Measurements from ENCODE around the gene RTF2.

RTF2 gene

DNA sequence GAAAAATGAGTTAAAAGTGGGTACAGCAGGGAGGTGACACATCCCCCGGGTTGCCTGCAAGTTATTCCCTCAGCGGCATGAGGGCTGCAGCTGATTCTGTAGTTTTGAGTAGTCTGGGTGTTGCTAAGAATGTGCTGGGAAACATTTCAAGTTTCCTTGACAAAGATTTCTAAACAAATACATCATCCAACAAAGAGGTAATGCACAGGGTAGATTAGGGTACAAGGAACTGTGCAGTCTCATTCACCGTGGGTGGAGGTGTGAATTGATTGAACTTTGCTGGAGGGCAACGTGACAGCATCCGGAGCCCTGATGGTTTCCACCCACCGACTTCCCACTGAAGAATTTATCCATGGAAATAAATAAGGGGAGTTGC lies 34.6 kb upstream of the RTF2 start:
- Histone ChIP-seq H3K27ac (no peak overlapping the region), H3K4me3 (no peak overlapping the region)
- TF ChIP-seq, protein P1, sequence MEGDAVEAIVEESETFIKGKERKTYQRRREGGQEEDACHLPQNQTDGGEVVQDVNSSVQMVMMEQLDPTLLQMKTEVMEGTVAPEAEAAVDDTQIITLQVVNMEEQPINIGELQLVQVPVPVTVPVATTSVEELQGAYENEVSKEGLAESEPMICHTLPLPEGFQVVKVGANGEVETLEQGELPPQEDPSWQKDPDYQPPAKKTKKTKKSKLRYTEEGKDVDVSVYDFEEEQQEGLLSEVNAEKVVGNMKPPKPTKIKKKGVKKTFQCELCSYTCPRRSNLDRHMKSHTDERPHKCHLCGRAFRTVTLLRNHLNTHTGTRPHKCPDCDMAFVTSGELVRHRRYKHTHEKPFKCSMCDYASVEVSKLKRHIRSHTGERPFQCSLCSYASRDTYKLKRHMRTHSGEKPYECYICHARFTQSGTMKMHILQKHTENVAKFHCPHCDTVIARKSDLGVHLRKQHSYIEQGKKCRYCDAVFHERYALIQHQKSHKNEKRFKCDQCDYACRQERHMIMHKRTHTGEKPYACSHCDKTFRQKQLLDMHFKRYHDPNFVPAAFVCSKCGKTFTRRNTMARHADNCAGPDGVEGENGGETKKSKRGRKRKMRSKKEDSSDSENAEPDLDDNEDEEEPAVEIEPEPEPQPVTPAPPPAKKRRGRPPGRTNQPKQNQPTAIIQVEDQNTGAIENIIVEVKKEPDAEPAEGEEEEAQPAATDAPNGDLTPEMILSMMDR (IDR thresholded peaks at IDR 0.05), result no peak
- DNase-seq (ENCODE audit: low spot score), result no peak

DNA sequence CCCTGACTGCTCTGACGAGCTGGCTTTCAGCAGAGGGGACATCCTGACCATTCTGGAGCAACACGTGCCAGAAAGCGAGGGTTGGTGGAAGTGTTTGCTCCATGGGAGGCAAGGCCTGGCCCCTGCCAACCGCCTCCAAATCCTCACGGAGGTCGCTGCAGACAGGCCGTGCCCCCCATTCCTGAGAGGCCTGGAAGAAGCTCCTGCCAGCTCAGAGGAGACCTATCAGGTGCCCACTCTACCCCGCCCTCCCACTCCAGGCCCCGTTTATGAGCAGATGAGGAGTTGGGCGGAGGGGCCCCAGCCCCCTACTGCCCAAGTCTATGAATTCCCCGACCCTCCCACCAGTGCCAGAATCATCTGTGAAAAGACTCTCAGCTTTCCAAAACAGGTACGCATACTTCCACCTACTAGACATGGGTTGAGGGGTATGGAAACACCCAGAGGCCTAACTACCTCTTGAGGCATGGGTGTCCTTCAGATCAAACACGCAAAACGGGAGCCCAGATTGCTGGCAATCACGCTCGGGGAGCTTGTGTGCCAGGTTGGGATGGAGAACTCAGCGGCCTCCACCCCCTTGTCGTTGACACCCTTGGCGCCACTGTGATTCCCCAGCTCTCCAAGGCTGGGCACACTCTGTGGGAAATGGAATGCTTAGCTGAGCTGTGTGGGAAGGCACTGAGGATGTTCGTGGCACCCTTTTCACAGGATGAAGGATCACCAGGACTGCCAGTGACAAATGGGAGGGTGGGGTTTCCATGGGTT lies 31.0 kb upstream of the RTF2 start:
- H3K27ac ChIP-seq, result no peak overlapping the region
- no peak overlapping the region for H3K4me3 ChIP-seq
- TF ChIP-seq, protein P1 (IDR thresholded peaks at IDR 0.05), result no peak
- DNase-seq (ENCODE audit: low spot score), result no peak

DNA sequence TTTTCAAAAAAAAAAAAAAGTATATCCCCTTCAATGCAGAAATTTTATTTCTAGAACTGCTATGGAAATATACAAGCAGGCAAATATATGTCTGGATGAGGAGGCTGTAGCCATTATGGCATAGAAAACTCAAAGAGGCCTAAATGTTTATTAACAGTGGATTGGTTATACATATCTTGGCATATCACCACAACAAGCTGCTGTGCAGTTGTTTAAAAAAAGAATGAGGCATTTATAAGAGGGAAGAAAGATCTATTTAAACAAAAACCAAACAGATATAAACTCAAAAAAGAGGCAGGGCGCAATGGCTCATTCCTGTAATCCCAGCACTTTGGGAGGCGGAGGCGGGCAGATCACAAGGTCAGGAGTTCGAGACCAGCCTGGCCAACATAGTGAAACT lies 30.1 kb upstream of the RTF2 start:
- TF ChIP-seq, protein P1 (IDR thresholded peaks at IDR 0.05), result no peak
- Histone ChIP-seq H3K27ac (no peak overlapping the region), H3K4me3 (no peak overlapping the region)
- DNase-seq (ENCODE audit: low spot score), result no peak

DNA sequence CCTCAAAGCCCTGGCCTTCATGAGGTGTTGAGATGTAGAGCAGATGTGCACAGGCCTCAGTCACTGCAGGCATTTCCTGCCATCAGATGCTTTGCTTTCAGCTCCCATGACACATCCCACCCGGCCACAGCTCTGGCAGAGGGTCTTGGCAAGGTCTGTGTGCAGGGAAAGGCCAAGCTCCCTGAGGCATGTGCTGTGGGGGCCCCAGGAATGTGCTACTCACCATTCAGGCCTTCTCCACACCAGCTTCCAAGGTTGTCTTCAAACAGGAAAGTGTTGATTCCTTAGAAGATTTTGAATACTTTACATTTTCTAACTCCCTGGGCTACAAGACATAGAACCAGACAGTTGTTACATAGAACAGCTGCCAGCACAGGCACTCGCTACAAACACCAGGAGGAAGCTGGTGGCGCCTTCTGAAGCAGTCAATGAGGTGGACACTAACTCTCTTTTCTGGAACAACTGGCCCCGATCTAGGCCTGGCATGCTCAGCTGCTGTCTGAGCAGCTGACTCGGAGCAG lies 28.6 kb upstream of the RTF2 start:
- no peak overlapping the region for H3K4me3 ChIP-seq
- H3K27ac ChIP-seq, result no peak overlapping the region
- no peak for DNase-seq (ENCODE audit: low spot score)
- TF ChIP-seq, protein P1 (IDR thresholded peaks at IDR 0.05), result no peak

DNA sequence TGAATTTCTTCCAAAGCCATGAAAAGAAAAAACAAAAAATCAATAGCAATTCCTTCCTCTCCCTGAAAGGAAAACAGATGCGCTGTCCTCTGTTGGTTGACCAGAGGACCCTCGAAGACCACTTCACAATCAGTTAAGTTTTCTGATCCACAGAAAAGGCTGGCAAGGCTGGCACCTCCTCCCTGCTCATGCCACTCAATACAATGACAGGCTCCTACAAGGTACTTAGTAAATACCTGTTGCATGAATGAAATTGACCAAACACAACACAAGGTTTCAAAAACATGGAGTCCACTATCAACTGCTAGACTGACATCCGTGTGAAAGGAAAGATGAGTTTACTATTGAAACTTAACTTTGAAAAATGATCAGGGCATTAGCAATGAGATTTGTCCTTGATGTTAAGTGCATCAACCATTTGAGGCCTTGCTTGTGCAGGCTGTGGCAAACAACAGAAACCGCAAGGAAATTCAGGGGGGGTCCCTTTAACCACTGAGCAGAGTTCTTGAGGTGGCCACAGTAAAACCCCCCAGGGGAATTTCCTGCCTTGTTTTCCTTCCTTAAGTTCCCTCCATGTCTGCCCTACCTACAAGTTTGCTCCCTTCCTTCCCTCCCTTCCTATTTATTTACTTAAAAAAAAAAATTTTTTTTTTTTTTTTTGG lies 27.9 kb upstream of the RTF2 start:
- TF ChIP-seq, protein P1 (IDR thresholded peaks at IDR 0.05), result no peak
- Histone ChIP-seq H3K4me3 (no peak overlapping the region), H3K27ac (no peak overlapping the region)
- DNase-seq (ENCODE audit: low spot score), result no peak

DNA sequence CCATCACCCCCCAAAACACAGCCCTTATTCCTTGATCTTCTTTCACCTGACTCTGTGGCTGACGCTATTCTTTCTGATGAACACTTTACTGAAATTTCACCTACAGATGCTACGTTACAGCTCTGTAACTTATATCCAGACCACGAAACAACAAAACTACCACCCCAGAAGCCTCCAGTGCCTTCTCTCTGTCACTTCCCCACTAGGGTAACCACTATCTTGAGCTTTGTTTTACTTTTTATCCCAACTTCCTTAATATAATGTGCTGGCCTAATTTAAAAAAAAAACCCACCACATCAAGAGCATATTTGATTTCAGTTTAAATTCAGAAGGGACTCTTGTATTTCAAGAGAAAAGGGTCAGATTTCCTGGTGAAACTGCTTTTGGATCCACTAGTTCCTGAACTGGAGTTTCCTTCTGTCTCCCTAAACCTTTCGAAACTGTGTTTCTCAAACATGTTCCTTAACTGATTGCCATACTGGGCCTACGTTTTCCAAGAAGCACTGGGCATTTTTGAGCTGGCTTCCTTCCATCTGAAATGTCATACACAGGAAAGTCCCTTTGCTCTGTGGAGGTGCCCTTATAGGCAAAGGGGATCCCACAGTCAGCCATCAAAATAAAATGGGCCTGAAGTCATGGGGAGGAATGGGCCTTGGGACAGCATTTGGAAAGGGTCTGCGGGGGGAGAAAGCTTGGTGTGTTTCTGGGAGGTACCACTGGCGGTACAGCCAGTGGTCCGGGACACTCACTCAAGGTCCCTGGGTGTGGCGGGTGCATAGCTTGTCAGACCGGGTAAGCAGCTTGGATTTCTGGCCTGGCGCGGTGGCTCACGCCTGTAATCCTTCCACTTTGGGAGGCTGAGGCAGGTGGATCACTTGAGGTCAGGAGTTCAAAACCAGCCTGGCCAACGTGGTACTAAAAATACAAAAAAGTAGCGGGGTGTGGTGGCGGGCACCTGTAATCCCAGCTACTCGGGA lies 25.8 kb upstream of the RTF2 start:
- TF ChIP-seq, protein P1 (IDR thresholded peaks at IDR 0.05), result no peak
- DNase-seq (ENCODE audit: low spot score), result no peak
- H3K27ac ChIP-seq, result no peak overlapping the region
- H3K4me3 ChIP-seq, result no peak overlapping the region

Data from coronary artery (tissue), 2 donors.